IMR-90 (cell line): ENCODE measurements around the gene RSRC1. TPM values are rescaled to one million over a fixed set of nuclear protein-coding genes. Genes with fewer than 3 reads are reported as not detected.

ENCODE experiments used
- ATAC-seq: fragments of 200-7000 bp; cut with Tn5 transposase; 2 replicates; pipeline ENCODE4 v1.9.1; 2020; ENCODE audit warnings: low read depth, mild to moderate bottlenecking, moderate library complexity
- BruUV-seq: library from RNA; stranded (reverse); fragments of 400-500 nt; replicated peaks from 2 replicates; lab custom pipeline; 2021; lab: Mats Ljungman, UMichigan
- CTCF ChIA-PET: fragments of 300-600 bp; formaldehyde crosslinking; extraction: SDS; loops from one replicate; lab custom pipeline; 2021; ENCODE audit warnings: antibody characterized with exemption; lab: Yijun Ruan, JAX
- POLR2A ChIA-PET: fragments of 300-600 bp; sonication (Branson Sonifier 250); formaldehyde crosslinking; loops from one replicate; lab custom pipeline; 2022; ENCODE audit warnings: antibody characterized with exemption; ENCODE audit not compliant: unreplicated experiment; lab: Charles Lee
- DNase-seq: peaks from one replicate; pipeline ENCODE4 v3.0.0; 2013
- H2AFZ ChIP-seq: replicated peaks from 2 replicates; pipeline ENCODE3; 2013; ENCODE audit warnings: low read length, mild to moderate bottlenecking; ENCODE audit not compliant: poor library complexity
- H2AK5ac ChIP-seq: 2 replicates; pipeline ENCODE4 v1.6.1; 2013; ENCODE audit warnings: low read depth, low read length, inconsistent platforms
- H2AK9ac ChIP-seq: replicated peaks from 2 replicates; pipeline ENCODE3; 2013; ENCODE audit warnings: mild to moderate bottlenecking, low read depth, low read length, moderate library complexity; ENCODE audit not compliant: poor library complexity
- H2BK120ac ChIP-seq: 2 replicates; pipeline ENCODE4 v1.6.1; 2013; ENCODE audit warnings: low read depth, low read length, inconsistent platforms
- H2BK15ac ChIP-seq: 3 replicates; pipeline ENCODE4 v1.6.1; 2013; ENCODE audit warnings: low read depth, low read length, inconsistent platforms
- H2BK20ac ChIP-seq: 2 replicates; pipeline ENCODE4 v1.6.1; 2013; ENCODE audit warnings: low read depth, mild to moderate bottlenecking, inconsistent platforms, low read length, moderate library complexity
- H2BK5ac ChIP-seq: 2 replicates; pipeline ENCODE4 v1.6.1; 2013; ENCODE audit warnings: mild to moderate bottlenecking, low read depth, low read length, inconsistent platforms; ENCODE audit not compliant: poor library complexity, severe bottlenecking
- H3K14ac ChIP-seq: replicated peaks from 2 replicates; pipeline ENCODE4 v1.6.1; 2013; ENCODE audit warnings: low read depth, low read length, inconsistent platforms
- H3K18ac ChIP-seq: 2 replicates; pipeline ENCODE4 v1.6.1; 2013; ENCODE audit warnings: low read depth, low read length, control low read depth
- H3K23ac ChIP-seq: 2 replicates; pipeline ENCODE4 v1.6.1; 2013; ENCODE audit warnings: low read depth, low read length, inconsistent platforms
- H3K27ac ChIP-seq: 2 replicates; pipeline ENCODE4 v1.5.1; 2013; ENCODE audit warnings: mild to moderate bottlenecking, control low read depth, low read length; ENCODE audit not compliant: insufficient read depth
- H3K27me3 ChIP-seq: 2 replicates; pipeline ENCODE4 v1.6.1; 2013; ENCODE audit warnings: low read length; ENCODE audit not compliant: control insufficient read depth, insufficient read depth
- H3K36me3 ChIP-seq: 2 replicates; pipeline ENCODE4 v1.6.1; 2013; ENCODE audit warnings: low read length, mixed read lengths; ENCODE audit not compliant: control insufficient read depth, insufficient read depth
- H3K4ac ChIP-seq: 2 replicates; pipeline ENCODE4 v1.6.1; 2013; ENCODE audit warnings: low read depth, low read length, inconsistent platforms
- H3K4me1 ChIP-seq: 2 replicates; pipeline ENCODE4 v1.6.1; 2013; ENCODE audit warnings: low read length, mixed read lengths; ENCODE audit not compliant: control insufficient read depth, insufficient read depth
- H3K4me2 ChIP-seq: 2 replicates; pipeline ENCODE4 v1.6.1; 2013; ENCODE audit warnings: low read depth, mild to moderate bottlenecking, control low read depth, low read length, moderate library complexity
- H3K4me3 ChIP-seq: 2 replicates; pipeline ENCODE4 v1.5.1; 2013; ENCODE audit warnings: low read depth, mild to moderate bottlenecking, control low read depth, low read length, moderate library complexity; ENCODE audit not compliant: insufficient read depth
- H3K56ac ChIP-seq: 2 replicates; pipeline ENCODE4 v1.6.1; 2013; ENCODE audit warnings: low read length, inconsistent platforms; ENCODE audit not compliant: insufficient read depth; ENCODE audit errors: extremely low read depth
- H3K79me1 ChIP-seq, 2 experiments: 2 replicates each; pipeline ENCODE4 v1.6.1; 2013; ENCODE audit warnings: low read length in 2 of 2, inconsistent platforms in 1 of 2, low read depth in 1 of 2
- H3K9ac ChIP-seq: 2 replicates; pipeline ENCODE4 v1.6.1; 2013; ENCODE audit warnings: low read depth, low read length, control low read depth
- H3K9me1 ChIP-seq: 2 replicates; pipeline ENCODE4 v1.6.1; 2013; ENCODE audit warnings: low read length, inconsistent platforms; ENCODE audit not compliant: insufficient read depth
- H3K9me3 ChIP-seq: 2 replicates; pipeline ENCODE4 v1.6.1; 2013; ENCODE audit warnings: low read length; ENCODE audit not compliant: control insufficient read depth, insufficient read depth
- H4K20me1 ChIP-seq: 2 replicates; pipeline ENCODE4 v1.6.1; 2013; ENCODE audit warnings: low read length, inconsistent platforms; ENCODE audit not compliant: insufficient read depth
- H4K5ac ChIP-seq: 2 replicates; pipeline ENCODE4 v1.6.1; 2013; ENCODE audit warnings: mild to moderate bottlenecking, low read depth, low read length, control low read depth
- H4K8ac ChIP-seq, 2 experiments: 2 replicates each; pipeline ENCODE4 v1.6.1; 2013; ENCODE audit warnings: low read depth in 2 of 2, low read length in 2 of 2, control low read depth in 1 of 2, inconsistent platforms in 1 of 2
- H4K91ac ChIP-seq: 2 replicates; pipeline ENCODE4 v1.6.1; 2013; ENCODE audit warnings: low read depth, low read length, inconsistent platforms; ENCODE audit not compliant: insufficient read depth
- RFX5 ChIP-seq: IDR thresholded peaks from 2 replicates; pipeline ENCODE4 v1.8.0; 2012; ENCODE audit warnings: low read depth, mild to moderate bottlenecking, low read length, moderate library complexity
- USF2 ChIP-seq: fragments of 150-350 bp; IDR thresholded peaks from 2 replicates; pipeline ENCODE4 v1.6.1; 2017; ENCODE audit warnings: mild to moderate bottlenecking, antibody characterized with exemption, low read length, low read depth
- dilution Hi-C: fragments of 300-500 bp; cut with HindIII; formaldehyde crosslinking; loops from one replicate; pipeline ENCODE4 v1.14.3; 2018; ENCODE audit warnings: low sequenced_read_pairs; ENCODE audit not compliant: unreplicated experiment
- in situ Hi-C: fragments of 300-500 bp; cut with MboI; formaldehyde crosslinking; loops from 3 replicates; pipeline ENCODE4 v1.14.3; 2019; ENCODE audit warnings: low sequenced_read_pairs, inconsistent platforms, mixed read lengths
- intact Hi-C: fragments of 100-400 bp; cut with micrococcal nuclease; formaldehyde crosslinking; loops from 2 replicates; pipeline ENCODE4 v1.10.0; 2022
- polyA plus RNA-seq, 3 experiments: library from polyadenylated mRNA; depleted of rRNA; stranded (reverse); fragments of >200 nt; gene quantifications; 2 replicates each; pipeline ENCODE4 v1.2.3, GENCODE V29; 2012; ENCODE audit warnings: low replicate concordance in 1 of 3
- total RNA-seq: library from RNA; depleted of rRNA; stranded (reverse); fragments of >200 nt; gene quantifications from 2 replicates; pipeline ENCODE4 v1.2.3, GENCODE V29; 2012

The RSRC1 gene
- total and polyA plus RNA-seq, 2 of the 4 experiments (the other 2 are of a cell fraction) = 3.8 to 41.8 TPM

GRCh38 chr3:158402590-158402989 lies 292.7 kb downstream of the RSRC1 start:
- no peak overlapping the region for H3K56ac ChIP-seq
- no peak overlapping the region for H3K14ac ChIP-seq
- in situ Hi-C loops = no loop called here
- H3K27me3 ChIP-seq = no peaks in the 10 kb centered on the region
- no peak overlapping the region for H2AFZ ChIP-seq
- intact Hi-C loops = no loop called here
- H3K36me3 ChIP-seq = no peaks in the 10 kb centered on the region
- no TSS peak for BruUV-seq
- no peak overlapping the region for H3K18ac ChIP-seq
- H4K91ac ChIP-seq = no peak overlapping the region
- no peaks in the 10 kb centered on the region for H3K79me1 ChIP-seq
- no peak overlapping the region for H2BK120ac ChIP-seq
- no peaks in the 10 kb centered on the region for H3K4me1 ChIP-seq
- no peak overlapping the region for H3K4me2 ChIP-seq
- H4K8ac ChIP-seq = no peak overlapping the region
- H4K5ac ChIP-seq = no peak overlapping the region
- no peaks in the 10 kb centered on the region for H3K9me1 ChIP-seq
- no peak overlapping the region for H3K9ac ChIP-seq
- CTCF ChIA-PET = interaction anchor here (0.5 to 0.7 kb wide), 3 partner anchors 29 to 1307 kb away, joined by 3 read pairs; no protein-coding TSS in a partner anchor
- H4K20me1 ChIP-seq = no peaks in the 10 kb centered on the region
- DNase-seq (no peak), ATAC-seq (no peak)
- dilution Hi-C loops = no loop called here
- no peak overlapping the region for H3K4ac ChIP-seq
- H3K27ac ChIP-seq = no peak overlapping the region
- no peak overlapping the region for H2BK20ac ChIP-seq
- no peak overlapping the region for H2AK9ac ChIP-seq
- no peak overlapping the region for H3K23ac ChIP-seq
- no peaks in the 10 kb centered on the region for H3K9me3 ChIP-seq
- H2BK5ac ChIP-seq = no peak overlapping the region
- no peak overlapping the region for H2AK5ac ChIP-seq
- no peak overlapping the region for H3K4me3 ChIP-seq
- POLR2A ChIA-PET = interaction anchor here (0.6 kb wide), 1 partner anchor 824 kb away, joined by 4 read pairs; no protein-coding TSS in a partner anchor
- TF ChIP-seq RFX5 = no peak
- TF ChIP-seq USF2 = no peak
- no peak overlapping the region for H2BK15ac ChIP-seq
